Body of pancreas (tissue), 4 donors: ENCODE results near the gene KIAA2012. TPM values are rescaled to one million over a fixed set of nuclear protein-coding genes. Genes with fewer than 3 reads are reported as not detected.

Experiments used
- ATAC-seq: fragments of 150-250 bp; one replicate; pipeline ENCODE4 v1.9.1; 2016
- DNase-seq, 4 donors: peaks; one replicate each; pipeline ENCODE4 v3.0.0-alpha.2; 2019
- H3K27ac ChIP-seq, 4 donors: fragments of 200-600 bp; sonication (generic); 1 replicate in 3 of 4; 2 replicates in 1 of 4; pipeline versions ENCODE4 v1.5.1 to v1.6.1; 2016 to 2019; ENCODE audit warnings: mild to moderate bottlenecking in 1 of 4, mixed read lengths in 1 of 4, moderate library complexity in 1 of 4
- H3K27me3 ChIP-seq, 2 donors: fragments of 200-600 bp; sonication (generic); one replicate each; pipeline ENCODE4 v1.6.0; 2016; ENCODE audit warnings: mild to moderate bottlenecking in 1 of 2
- H3K36me3 ChIP-seq, 2 donors: fragments of 200-600 bp; sonication (generic); replicated peaks in 1 of 2; 2 replicates each; pipeline ENCODE4 v1.5.1; 2016; ENCODE audit warnings: low read depth in 2 of 2; ENCODE audit not compliant: insufficient read depth in 1 of 2
- H3K4me1 ChIP-seq: fragments of 200-600 bp; sonication (generic); one replicate; pipeline ENCODE4 v1.6.0; 2016
- H3K4me3 ChIP-seq, 2 donors: fragments of 200-600 bp; sonication (generic); 1 replicate in 1 of 2; 2 replicates in 1 of 2; pipeline ENCODE4 v1.5.1; 2016 to 2019
- H3K9me3 ChIP-seq, 3 donors: fragments of 200-600 bp; sonication (generic); 1 replicate in 2 of 3; 2 replicates in 1 of 3; pipeline ENCODE4 v1.5.1; 2016
- POLR2A ChIP-seq, 3 donors: fragments of 450-650 bp; IDR thresholded peaks; one replicate each; pipeline ENCODE4 v1.6.1; 2016; ENCODE audit warnings: antibody characterized with exemption in 3 of 3, mild to moderate bottlenecking in 2 of 3
- WGBS, 2 donors: methylation state at CpG; one replicate each; pipeline ENCODE4 v1.1.5; 2017; 5-methylcytosine and 5-hydroxymethylcytosine counted together
- intact Hi-C: fragments of 100-400 bp; cut with DNase I; formaldehyde crosslinking; loops from one replicate; pipeline ENCODE4 v1.15.1; 2023
- total RNA-seq, 2 donors: library from RNA; depleted of rRNA; stranded (reverse); fragments of >200 nt; gene quantifications; one replicate each; pipeline ENCODE4 v1.1.0, GENCODE V29; 2016
- TF ChIP-seq, protein P1 (sequence below), 7 experiments: fragments of 450-650 bp in 4 of 7; fragments of 200-600 bp in 3 of 7; sonication (generic) in 3 of 7; IDR thresholded peaks; one replicate each; pipeline ENCODE4 v1.5.1; 2016 to 2019; ENCODE audit warnings: antibody characterized with exemption in 7 of 7

The KIAA2012 gene
- total RNA-seq, 2 donors from 2014 or later: not detected

- Histone ChIP-seq H3K9me3 (no peaks in the 10 kb centered on the region), H3K36me3 (no peaks in the 10 kb centered on the region), H3K27ac (no peak overlapping the region), H3K4me3 (no peak overlapping the region), H3K27me3 (no peaks in the 10 kb centered on the region), H3K4me1 (no peaks in the 10 kb centered on the region)
- WGBS, 2 donors: 70 to 88% methylated on average over 9 to 16 of the region's 17 CpGs
- intact Hi-C loops: no loop called here
- TF ChIP-seq, protein P1, sequence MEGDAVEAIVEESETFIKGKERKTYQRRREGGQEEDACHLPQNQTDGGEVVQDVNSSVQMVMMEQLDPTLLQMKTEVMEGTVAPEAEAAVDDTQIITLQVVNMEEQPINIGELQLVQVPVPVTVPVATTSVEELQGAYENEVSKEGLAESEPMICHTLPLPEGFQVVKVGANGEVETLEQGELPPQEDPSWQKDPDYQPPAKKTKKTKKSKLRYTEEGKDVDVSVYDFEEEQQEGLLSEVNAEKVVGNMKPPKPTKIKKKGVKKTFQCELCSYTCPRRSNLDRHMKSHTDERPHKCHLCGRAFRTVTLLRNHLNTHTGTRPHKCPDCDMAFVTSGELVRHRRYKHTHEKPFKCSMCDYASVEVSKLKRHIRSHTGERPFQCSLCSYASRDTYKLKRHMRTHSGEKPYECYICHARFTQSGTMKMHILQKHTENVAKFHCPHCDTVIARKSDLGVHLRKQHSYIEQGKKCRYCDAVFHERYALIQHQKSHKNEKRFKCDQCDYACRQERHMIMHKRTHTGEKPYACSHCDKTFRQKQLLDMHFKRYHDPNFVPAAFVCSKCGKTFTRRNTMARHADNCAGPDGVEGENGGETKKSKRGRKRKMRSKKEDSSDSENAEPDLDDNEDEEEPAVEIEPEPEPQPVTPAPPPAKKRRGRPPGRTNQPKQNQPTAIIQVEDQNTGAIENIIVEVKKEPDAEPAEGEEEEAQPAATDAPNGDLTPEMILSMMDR (IDR thresholded peaks at IDR 0.05): no peak
- TF ChIP-seq POLR2A (IDR thresholded peaks at IDR 0.05): no peak
- DNase-seq: no peak
- no peak for ATAC-seq
Measured at GRCh38 chr2:202148515-202149154, 75.6 kb downstream of the KIAA2012 start.

GRCh38 chr2:202149155-202149762 lies 76.2 kb downstream of the KIAA2012 start:
- 45 to 51% methylated on average over 13 of the region's 13 CpGs for WGBS, 2 donors
- intact Hi-C loops: no loop called here
- H3K4me3 ChIP-seq: no peak overlapping the region
- no peaks in the 10 kb centered on the region for H3K27me3 ChIP-seq
- H3K27ac ChIP-seq: no peak overlapping the region
- no peaks in the 10 kb centered on the region for H3K9me3 ChIP-seq
- no peaks in the 10 kb centered on the region for H3K36me3 ChIP-seq
- H3K4me1 ChIP-seq: no peaks in the 10 kb centered on the region
- DNase-seq: peak in 2 of 4 donors; percentile 8 to 25
- no peak for ATAC-seq
- TF ChIP-seq, protein P1 (IDR thresholded peaks at IDR 0.05): no peak
- no peak for TF ChIP-seq POLR2A (IDR thresholded peaks at IDR 0.05)

DNA sequence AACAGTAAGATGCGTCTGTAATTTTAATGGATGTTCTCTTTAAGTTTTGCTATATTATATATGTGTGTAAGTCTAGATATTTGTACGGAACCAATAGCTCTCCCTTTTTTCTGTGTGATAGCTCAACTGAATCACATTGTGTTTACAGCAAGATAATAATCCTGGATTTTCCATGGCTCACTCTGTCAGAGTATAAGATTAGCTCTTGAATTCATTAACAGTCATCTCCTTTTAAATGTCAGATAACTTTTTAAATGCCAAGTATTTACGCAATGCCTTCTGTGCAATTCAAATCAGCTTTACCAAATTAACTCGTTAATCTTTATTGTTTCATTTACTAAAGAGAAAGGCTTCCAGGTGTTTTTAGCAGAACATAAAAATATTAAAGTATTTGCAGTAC lies 76.9 kb downstream of the KIAA2012 start:
- WGBS, 2 donors: 52 to 55% methylated on average over 4 of the region's 4 CpGs
- TF ChIP-seq POLR2A (IDR thresholded peaks at IDR 0.05): no peak
- TF ChIP-seq, protein P1 (IDR thresholded peaks at IDR 0.05): no peak

DNA sequence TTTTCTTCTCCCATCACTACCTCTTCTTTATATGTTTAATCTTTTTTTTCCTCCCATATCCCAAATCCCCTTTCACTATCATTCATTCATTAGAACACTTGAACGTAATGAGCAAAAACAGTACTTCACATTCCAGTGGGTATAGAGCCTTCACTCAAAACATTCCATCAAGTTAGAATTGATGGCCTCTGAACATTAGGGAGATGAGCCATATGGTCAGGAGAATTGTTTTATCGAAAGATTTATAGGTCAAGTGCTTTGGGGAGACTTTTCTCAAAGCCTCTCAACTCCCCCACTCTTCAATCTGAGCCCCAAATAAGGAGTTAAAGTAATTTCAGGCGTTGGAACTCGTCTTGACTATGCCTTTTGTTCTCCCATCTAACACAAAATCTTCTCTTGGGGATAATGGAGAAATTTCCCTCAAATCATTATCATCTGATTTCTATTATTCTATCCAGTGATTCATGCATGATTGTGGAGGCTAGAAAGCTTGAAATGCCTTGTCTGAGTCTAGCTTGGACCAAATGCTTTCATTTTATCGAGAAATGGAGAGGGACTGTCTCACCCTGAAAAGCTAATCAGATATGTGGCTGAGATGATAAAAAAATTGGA lies 79.2 kb downstream of the KIAA2012 start:
- 33 to 67% methylated on average over 5 of the region's 5 CpGs for WGBS, 2 donors
- H3K27ac ChIP-seq: no peak overlapping the region
- intact Hi-C loops: no loop called here

More for the DNA sequence above, 76.9 kb downstream of the KIAA2012 start:
- no peak for DNase-seq
- intact Hi-C loops: no loop called here
- no peak for ATAC-seq
- Histone ChIP-seq H3K27ac (no peak overlapping the region), H3K4me1 (no peaks in the 10 kb centered on the region), H3K27me3 (no peaks in the 10 kb centered on the region), H3K9me3 (no peaks in the 10 kb centered on the region), H3K36me3 (no peaks in the 10 kb centered on the region), H3K4me3 (no peak overlapping the region)

More for the DNA sequence above, 79.2 kb downstream of the KIAA2012 start:
- no peaks in the 10 kb centered on the region for H3K9me3 ChIP-seq
- no peak for ATAC-seq
- no peaks in the 10 kb centered on the region for H3K27me3 ChIP-seq
- no peaks in the 10 kb centered on the region for H3K36me3 ChIP-seq
- TF ChIP-seq POLR2A (IDR thresholded peaks at IDR 0.05): no peak
- TF ChIP-seq, protein P1 (IDR thresholded peaks at IDR 0.05): no peak
- no peaks in the 10 kb centered on the region for H3K4me1 ChIP-seq
- no peak for DNase-seq
- no peak overlapping the region for H3K4me3 ChIP-seq
